ENCODE results near the gene ALKBH6.

ALKBH6 gene

DNA sequence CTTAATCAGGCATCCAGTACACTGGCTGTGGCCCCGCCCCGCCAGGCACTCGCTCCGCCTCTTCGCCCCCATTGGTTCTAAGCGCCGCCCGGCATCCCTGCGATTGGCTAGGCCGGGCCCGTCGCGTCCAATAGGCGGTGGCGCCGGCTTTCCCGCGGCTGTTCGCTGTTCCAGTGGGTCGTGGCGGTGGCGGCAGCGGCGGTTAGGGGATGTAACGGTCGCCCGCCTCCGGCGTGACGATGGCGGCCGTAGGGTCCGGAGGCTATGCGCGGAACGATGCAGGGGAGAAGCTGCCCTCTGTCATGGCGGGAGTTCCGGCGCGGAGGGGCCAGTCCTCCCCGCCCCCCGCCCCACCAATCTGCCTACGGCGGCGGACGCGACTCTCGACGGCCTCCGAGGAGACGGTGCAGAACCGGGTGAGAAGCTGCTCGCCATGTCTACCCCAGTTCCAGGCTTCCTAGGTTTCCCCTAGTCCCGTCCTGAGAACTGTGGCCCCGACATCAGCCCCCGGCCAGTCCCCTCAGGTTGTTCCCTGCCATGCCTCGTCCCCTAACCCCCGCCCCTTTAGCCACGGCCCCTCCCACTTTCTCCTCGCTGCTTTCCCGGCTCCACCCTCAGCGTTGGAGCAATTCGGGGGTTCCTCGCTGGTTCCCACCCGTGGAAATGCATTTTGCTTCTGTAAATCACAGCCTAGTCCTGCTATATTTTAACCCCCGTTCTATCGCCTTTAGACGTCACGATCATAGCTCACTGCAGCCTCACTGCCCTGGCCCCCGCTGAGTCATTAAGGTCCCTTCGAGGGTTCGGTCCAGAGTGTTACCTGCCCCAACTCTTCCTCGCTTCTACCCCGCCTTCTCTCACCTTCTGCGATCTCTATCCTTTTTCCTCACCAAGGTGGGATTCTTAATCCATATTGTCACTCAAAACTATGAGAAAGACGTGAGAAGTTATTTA is 41.0 kb upstream of the ALKBH6 start, which contains the start of gene WDR62 (continued):
- TF ChIP-seq ZIC2 (tag by site-specific recombination; IDR thresholded peaks at IDR 0.05) (peak; percentile 10; the same call in 1 of the 2 replicates), GLI2 (tag by site-specific recombination; IDR thresholded peaks at IDR 0.05; ENCODE audit: borderline replicate concordance, low read depth) (no peak), ZNF571 (tag by site-specific recombination; IDR thresholded peaks at IDR 0.05) (no peak), ZNF341 (tag by site-specific recombination; IDR thresholded peaks at IDR 0.05; ENCODE audit: low read depth) (peak; percentile 100), ZNF175 (tag by site-specific recombination; IDR thresholded peaks at IDR 0.05) (0 out of 2 replicates have a peak, but pooled peaks have one; percentile 34), MZF1 (tag by site-specific recombination; IDR thresholded peaks at IDR 0.05; ENCODE audit: borderline replicate concordance) (peak; percentile 34; the same call in 1 of the 2 replicates), RBAK (tag by site-specific recombination; IDR thresholded peaks at IDR 0.05) (0 out of 2 replicates have a peak, but pooled peaks have one; percentile 39), ZNF558 (tag by site-specific recombination; IDR thresholded peaks at IDR 0.05) (no peak), ZNF10 (tag by site-specific recombination; IDR thresholded peaks at IDR 0.05) (0 out of 2 replicates have a peak, but pooled peaks have one; percentile 54), GLIS2 (tag by site-specific recombination; IDR thresholded peaks at IDR 0.05) (peak; percentile 94), ZNF837 (tag by site-specific recombination; IDR thresholded peaks at IDR 0.05) (0 out of 2 replicates have a peak, but pooled peaks have one; percentile 74), SP3 (tag by site-specific recombination; IDR thresholded peaks at IDR 0.05) (peak; percentile 66), ZNF561 (tag by site-specific recombination; IDR thresholded peaks at IDR 0.05; ENCODE audit: borderline replicate concordance) (no peak; the same call in 1 of the 2 replicates), ZNF223 (tag by site-specific recombination; IDR thresholded peaks at IDR 0.05) (no peak), ZNF629 (tag by site-specific recombination; IDR thresholded peaks at IDR 0.05) (no peak), ZNF404 (tag by site-specific recombination; IDR thresholded peaks at IDR 0.05) (no peak), MEIS1 (CRISPR knock-in tag; IDR thresholded peaks at IDR 0.05; ENCODE audit: borderline replicate concordance) (no peak), KLF8 (tag by site-specific recombination; IDR thresholded peaks at IDR 0.05) (peak; percentile 64), MYNN (tag by site-specific recombination; IDR thresholded peaks at IDR 0.05; ENCODE audit: borderline replicate concordance) (peak; percentile 47; the same call in 1 of the 2 replicates), YY1 (tag by site-specific recombination; IDR thresholded peaks at IDR 0.05) (peak; percentile 93), ZNF473 (tag by site-specific recombination; IDR thresholded peaks at IDR 0.05) (no peak), SCRT1 (tag by site-specific recombination; IDR thresholded peaks at IDR 0.05; ENCODE audit: borderline replicate concordance) (no peak), ZNF48 (tag by site-specific recombination; IDR thresholded peaks at IDR 0.05) (no peak), KLF9 (tag by site-specific recombination; IDR thresholded peaks at IDR 0.05; ENCODE audit: low read depth) (peak; percentile 98), ZNF391 (tag by site-specific recombination; IDR thresholded peaks at IDR 0.05; ENCODE audit: borderline replicate concordance, low read depth) (peak; percentile 97)
- TF ChIP-seq, protein P1, sequence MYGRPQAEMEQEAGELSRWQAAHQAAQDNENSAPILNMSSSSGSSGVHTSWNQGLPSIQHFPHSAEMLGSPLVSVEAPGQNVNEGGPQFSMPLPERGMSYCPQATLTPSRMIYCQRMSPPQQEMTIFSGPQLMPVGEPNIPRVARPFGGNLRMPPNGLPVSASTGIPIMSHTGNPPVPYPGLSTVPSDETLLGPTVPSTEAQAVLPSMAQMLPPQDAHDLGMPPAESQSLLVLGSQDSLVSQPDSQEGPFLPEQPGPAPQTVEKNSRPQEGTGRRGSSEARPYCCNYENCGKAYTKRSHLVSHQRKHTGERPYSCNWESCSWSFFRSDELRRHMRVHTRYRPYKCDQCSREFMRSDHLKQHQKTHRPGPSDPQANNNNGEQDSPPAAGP (tag by site-specific recombination; IDR thresholded peaks at IDR 0.05): peak; percentile 92
- TF ChIP-seq, protein P2, sequence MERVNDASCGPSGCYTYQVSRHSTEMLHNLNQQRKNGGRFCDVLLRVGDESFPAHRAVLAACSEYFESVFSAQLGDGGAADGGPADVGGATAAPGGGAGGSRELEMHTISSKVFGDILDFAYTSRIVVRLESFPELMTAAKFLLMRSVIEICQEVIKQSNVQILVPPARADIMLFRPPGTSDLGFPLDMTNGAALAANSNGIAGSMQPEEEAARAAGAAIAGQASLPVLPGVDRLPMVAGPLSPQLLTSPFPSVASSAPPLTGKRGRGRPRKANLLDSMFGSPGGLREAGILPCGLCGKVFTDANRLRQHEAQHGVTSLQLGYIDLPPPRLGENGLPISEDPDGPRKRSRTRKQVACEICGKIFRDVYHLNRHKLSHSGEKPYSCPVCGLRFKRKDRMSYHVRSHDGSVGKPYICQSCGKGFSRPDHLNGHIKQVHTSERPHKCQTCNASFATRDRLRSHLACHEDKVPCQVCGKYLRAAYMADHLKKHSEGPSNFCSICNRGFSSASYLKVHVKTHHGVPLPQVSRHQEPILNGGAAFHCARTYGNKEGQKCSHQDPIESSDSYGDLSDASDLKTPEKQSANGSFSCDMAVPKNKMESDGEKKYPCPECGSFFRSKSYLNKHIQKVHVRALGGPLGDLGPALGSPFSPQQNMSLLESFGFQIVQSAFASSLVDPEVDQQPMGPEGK (tag by site-specific recombination; IDR thresholded peaks at IDR 0.05): peak; percentile 91
- TF ChIP-seq, protein P3, sequence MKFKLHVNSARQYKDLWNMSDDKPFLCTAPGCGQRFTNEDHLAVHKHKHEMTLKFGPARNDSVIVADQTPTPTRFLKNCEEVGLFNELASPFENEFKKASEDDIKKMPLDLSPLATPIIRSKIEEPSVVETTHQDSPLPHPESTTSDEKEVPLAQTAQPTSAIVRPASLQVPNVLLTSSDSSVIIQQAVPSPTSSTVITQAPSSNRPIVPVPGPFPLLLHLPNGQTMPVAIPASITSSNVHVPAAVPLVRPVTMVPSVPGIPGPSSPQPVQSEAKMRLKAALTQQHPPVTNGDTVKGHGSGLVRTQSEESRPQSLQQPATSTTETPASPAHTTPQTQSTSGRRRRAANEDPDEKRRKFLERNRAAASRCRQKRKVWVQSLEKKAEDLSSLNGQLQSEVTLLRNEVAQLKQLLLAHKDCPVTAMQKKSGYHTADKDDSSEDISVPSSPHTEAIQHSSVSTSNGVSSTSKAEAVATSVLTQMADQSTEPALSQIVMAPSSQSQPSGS (tag by site-specific recombination; IDR thresholded peaks at IDR 0.05; ENCODE audit: low read depth): no peak
- TF ChIP-seq, protein P4, sequence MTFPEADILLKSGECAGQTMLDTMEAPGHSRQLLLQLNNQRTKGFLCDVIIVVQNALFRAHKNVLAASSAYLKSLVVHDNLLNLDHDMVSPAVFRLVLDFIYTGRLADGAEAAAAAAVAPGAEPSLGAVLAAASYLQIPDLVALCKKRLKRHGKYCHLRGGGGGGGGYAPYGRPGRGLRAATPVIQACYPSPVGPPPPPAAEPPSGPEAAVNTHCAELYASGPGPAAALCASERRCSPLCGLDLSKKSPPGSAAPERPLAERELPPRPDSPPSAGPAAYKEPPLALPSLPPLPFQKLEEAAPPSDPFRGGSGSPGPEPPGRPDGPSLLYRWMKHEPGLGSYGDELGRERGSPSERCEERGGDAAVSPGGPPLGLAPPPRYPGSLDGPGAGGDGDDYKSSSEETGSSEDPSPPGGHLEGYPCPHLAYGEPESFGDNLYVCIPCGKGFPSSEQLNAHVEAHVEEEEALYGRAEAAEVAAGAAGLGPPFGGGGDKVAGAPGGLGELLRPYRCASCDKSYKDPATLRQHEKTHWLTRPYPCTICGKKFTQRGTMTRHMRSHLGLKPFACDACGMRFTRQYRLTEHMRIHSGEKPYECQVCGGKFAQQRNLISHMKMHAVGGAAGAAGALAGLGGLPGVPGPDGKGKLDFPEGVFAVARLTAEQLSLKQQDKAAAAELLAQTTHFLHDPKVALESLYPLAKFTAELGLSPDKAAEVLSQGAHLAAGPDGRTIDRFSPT (tag by site-specific recombination; IDR thresholded peaks at IDR 0.05): no peak
- TF ChIP-seq, protein P5, sequence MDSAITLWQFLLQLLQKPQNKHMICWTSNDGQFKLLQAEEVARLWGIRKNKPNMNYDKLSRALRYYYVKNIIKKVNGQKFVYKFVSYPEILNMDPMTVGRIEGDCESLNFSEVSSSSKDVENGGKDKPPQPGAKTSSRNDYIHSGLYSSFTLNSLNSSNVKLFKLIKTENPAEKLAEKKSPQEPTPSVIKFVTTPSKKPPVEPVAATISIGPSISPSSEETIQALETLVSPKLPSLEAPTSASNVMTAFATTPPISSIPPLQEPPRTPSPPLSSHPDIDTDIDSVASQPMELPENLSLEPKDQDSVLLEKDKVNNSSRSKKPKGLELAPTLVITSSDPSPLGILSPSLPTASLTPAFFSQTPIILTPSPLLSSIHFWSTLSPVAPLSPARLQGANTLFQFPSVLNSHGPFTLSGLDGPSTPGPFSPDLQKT (IDR thresholded peaks at IDR 0.05; ENCODE audit: borderline replicate concordance, low read depth, low read length): no peak
- TF ChIP-seq, protein P6, sequence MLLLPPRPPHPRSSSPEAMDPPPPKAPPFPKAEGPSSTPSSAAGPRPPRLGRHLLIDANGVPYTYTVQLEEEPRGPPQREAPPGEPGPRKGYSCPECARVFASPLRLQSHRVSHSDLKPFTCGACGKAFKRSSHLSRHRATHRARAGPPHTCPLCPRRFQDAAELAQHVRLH (tag by site-specific recombination; IDR thresholded peaks at IDR 0.05): 0 out of 2 replicates have a peak, but pooled peaks have one; percentile 7

All from HEK293 (cell line).